ENCODE measurements around the gene ERCC3.

The ERCC3 gene

DNA sequence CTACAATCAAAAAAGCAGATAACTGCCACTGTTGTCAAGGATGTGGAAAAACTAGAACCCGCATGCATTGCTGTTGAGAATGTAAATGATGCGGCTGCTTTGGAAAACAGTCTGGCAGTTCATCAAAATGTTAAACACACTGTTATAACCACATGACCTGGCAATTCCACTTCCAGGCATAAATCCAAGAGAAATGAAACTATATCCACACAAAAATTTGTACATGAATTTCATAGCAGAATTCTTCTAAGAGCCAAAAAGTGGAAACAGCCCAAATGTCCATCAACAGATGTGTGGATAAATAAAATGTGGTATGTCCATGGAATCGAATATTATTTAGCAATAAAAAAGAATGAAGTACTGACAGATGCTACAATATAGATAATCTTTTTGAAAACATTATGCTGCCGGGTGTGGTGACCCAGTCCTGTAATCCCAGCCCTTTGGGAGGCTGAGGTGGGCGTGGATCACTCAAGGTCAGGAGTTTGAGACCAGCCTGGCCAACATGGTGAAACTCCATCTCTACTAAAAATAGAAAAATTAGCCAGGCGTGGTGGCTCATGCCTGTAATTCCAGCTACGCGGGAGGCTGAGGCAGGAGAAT is 32.0 kb downstream of the ERCC3 start:
- Histone ChIP-seq H3K4me3 (replicated peaks; ENCODE audit: low read depth, low read length) (no peak overlapping the region), H3K36me3 (ENCODE audit: control insufficient read depth, insufficient read depth, low read length) (peaks cover 25% of the 10 kb centered on the region), H3K27me3 (replicated peaks; ENCODE audit: control insufficient read depth, insufficient read depth, low read length) (no peaks in the 10 kb centered on the region)
- DNase-seq (ENCODE audit: extremely low read depth, insufficient read length) = no peak
- TF ChIP-seq, protein P1, sequence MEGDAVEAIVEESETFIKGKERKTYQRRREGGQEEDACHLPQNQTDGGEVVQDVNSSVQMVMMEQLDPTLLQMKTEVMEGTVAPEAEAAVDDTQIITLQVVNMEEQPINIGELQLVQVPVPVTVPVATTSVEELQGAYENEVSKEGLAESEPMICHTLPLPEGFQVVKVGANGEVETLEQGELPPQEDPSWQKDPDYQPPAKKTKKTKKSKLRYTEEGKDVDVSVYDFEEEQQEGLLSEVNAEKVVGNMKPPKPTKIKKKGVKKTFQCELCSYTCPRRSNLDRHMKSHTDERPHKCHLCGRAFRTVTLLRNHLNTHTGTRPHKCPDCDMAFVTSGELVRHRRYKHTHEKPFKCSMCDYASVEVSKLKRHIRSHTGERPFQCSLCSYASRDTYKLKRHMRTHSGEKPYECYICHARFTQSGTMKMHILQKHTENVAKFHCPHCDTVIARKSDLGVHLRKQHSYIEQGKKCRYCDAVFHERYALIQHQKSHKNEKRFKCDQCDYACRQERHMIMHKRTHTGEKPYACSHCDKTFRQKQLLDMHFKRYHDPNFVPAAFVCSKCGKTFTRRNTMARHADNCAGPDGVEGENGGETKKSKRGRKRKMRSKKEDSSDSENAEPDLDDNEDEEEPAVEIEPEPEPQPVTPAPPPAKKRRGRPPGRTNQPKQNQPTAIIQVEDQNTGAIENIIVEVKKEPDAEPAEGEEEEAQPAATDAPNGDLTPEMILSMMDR (IDR thresholded peaks at IDR 0.05; ENCODE audit: insufficient read depth, low read length, poor library complexity, severe bottlenecking) = no peak

- DNase-seq (ENCODE audit: extremely low read depth, insufficient read length) = no peak
- Histone ChIP-seq H3K36me3 (ENCODE audit: control insufficient read depth, insufficient read depth, low read length) (peaks cover 27% of the 10 kb centered on the region), H3K27me3 (replicated peaks; ENCODE audit: control insufficient read depth, insufficient read depth, low read length) (no peaks in the 10 kb centered on the region), H3K4me3 (replicated peaks; ENCODE audit: low read depth, low read length) (no peak overlapping the region)
- TF ChIP-seq, protein P1 (IDR thresholded peaks at IDR 0.05; ENCODE audit: insufficient read depth, low read length, poor library complexity, severe bottlenecking) = no peak
These were observed 34.6 kb downstream of the ERCC3 start for GRCh38 chr2:127259355-127259754.

DNA sequence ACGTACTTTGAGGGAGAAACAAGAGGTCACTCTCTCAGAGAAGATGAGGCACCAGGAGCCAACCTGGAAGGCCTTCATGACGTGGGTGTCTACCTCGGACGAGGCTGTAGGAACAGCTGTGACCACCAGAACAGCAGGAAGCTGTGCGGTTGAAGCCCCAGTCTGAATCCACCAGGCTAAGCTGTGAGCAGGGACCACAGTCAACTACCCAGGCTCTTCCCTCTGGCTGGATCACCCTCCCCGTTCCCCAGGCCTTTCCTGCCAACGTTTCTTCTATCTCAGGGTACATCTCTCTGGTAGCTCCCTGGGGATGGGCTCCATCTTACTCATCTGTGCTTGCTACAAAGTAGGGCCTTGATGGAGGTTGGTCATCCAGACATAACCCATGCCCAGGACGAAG is 37.1 kb downstream of the ERCC3 start:
- Histone ChIP-seq H3K4me3 (replicated peaks; ENCODE audit: low read depth, low read length) (no peak overlapping the region), H3K36me3 (ENCODE audit: control insufficient read depth, insufficient read depth, low read length) (peaks cover 27% of the 10 kb centered on the region), H3K27me3 (replicated peaks; ENCODE audit: control insufficient read depth, insufficient read depth, low read length) (no peaks in the 10 kb centered on the region)
- TF ChIP-seq, protein P1 (IDR thresholded peaks at IDR 0.05; ENCODE audit: insufficient read depth, low read length, poor library complexity, severe bottlenecking) = no peak
- no peak for DNase-seq (ENCODE audit: extremely low read depth, insufficient read length)

DNA sequence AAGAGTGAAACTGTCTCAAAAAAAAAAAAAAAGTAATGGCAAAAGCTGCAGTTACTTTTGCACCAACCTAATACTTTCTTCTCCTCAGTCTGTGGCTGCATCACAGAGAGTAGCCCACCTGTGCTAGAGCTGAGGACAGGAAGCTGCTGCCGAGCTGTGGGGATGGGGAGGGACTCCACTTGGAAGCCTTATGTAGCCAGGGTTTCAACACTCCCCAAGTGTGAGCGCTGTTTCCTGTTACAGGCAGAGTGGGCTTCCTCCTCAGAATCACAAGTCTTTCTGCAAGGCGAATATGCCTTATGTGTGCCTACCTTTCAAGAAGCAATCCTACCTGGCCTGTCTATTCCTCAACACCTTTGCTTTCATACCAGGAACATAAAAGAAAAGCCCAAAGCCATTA is 37.6 kb downstream of the ERCC3 start:
- Histone ChIP-seq H3K4me3 (replicated peaks; ENCODE audit: low read depth, low read length) (no peak overlapping the region), H3K27me3 (replicated peaks; ENCODE audit: control insufficient read depth, insufficient read depth, low read length) (no peaks in the 10 kb centered on the region), H3K36me3 (ENCODE audit: control insufficient read depth, insufficient read depth, low read length) (peaks cover 27% of the 10 kb centered on the region)
- DNase-seq (ENCODE audit: extremely low read depth, insufficient read length) = no peak
- TF ChIP-seq, protein P1 (IDR thresholded peaks at IDR 0.05; ENCODE audit: insufficient read depth, low read length, poor library complexity, severe bottlenecking) = no peak

GRCh38 chr2:127255721-127256120 is 38.2 kb downstream of the ERCC3 start:
- no peak for DNase-seq (ENCODE audit: extremely low read depth, insufficient read length)
- Histone ChIP-seq H3K27me3 (replicated peaks; ENCODE audit: control insufficient read depth, insufficient read depth, low read length) (no peaks in the 10 kb centered on the region), H3K36me3 (ENCODE audit: control insufficient read depth, insufficient read depth, low read length) (peaks cover 22% of the 10 kb centered on the region), H3K4me3 (replicated peaks; ENCODE audit: low read depth, low read length) (no peak overlapping the region)
- TF ChIP-seq, protein P1 (IDR thresholded peaks at IDR 0.05; ENCODE audit: insufficient read depth, low read length, poor library complexity, severe bottlenecking) = no peak

DNA sequence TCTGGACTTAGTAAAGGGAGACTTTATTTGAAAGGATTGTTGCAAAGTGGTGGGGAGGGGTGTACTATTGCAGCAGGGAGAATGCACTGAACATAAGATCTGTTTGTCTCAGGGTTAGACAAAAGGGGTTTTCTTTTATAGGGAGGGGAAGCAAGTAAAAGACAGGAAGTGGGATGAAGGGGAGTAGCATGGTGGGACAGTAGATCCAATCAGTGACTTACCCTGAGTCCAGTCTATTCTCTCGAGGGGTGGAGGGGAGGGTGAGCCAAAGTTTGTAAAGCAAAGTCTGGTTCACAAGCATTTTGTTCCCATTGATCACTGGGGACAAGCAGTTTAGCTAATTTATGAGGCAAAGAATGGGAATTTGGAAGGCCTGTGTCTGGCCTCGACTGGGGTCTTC is 38.8 kb downstream of the ERCC3 start:
- TF ChIP-seq, protein P1 (IDR thresholded peaks at IDR 0.05; ENCODE audit: insufficient read depth, low read length, poor library complexity, severe bottlenecking) = no peak
- Histone ChIP-seq H3K27me3 (replicated peaks; ENCODE audit: control insufficient read depth, insufficient read depth, low read length) (no peaks in the 10 kb centered on the region), H3K4me3 (replicated peaks; ENCODE audit: low read depth, low read length) (no peak overlapping the region), H3K36me3 (ENCODE audit: control insufficient read depth, insufficient read depth, low read length) (peaks cover 19% of the 10 kb centered on the region)
- no peak for DNase-seq (ENCODE audit: extremely low read depth, insufficient read length)
